Trophoblast cell (in vitro differentiated cells and primary cell): ENCODE results near the gene TUBA4A.
"Not testable (repeated sequence)": the region's sequence is repeated elsewhere in the genome, so short reads cannot be mapped to it uniquely, and the experiment has no call there.

ENCODE experiments used
- DNase-seq, 2 donors: peaks; one replicate each; pipeline ENCODE4 v3.0.0-alpha.2; 2016
- H2AFZ ChIP-seq: 2 replicates; pipeline ENCODE4 v1.6.1; 2013; ENCODE audit warnings: low read length, moderate library complexity, mild to moderate bottlenecking; ENCODE audit not compliant: insufficient read depth, poor library complexity
- H2AK5ac ChIP-seq: 2 replicates; pipeline ENCODE4 v1.6.1; 2013; ENCODE audit warnings: mild to moderate bottlenecking, low read length
- H2BK120ac ChIP-seq: 2 replicates; pipeline ENCODE4 v1.6.1; 2013; ENCODE audit warnings: low read length, mild to moderate bottlenecking, moderate library complexity; ENCODE audit not compliant: insufficient read depth, poor library complexity
- H2BK12ac ChIP-seq: 2 replicates; pipeline ENCODE4 v1.6.1; 2013; ENCODE audit warnings: mild to moderate bottlenecking, low read length, moderate library complexity
- H2BK5ac ChIP-seq: 2 replicates; pipeline ENCODE4 v1.6.1; 2013; ENCODE audit warnings: low read length, low read depth, moderate library complexity, mild to moderate bottlenecking; ENCODE audit not compliant: poor library complexity
- H3K14ac ChIP-seq: 2 replicates; pipeline ENCODE4 v1.6.1; 2013; ENCODE audit warnings: mild to moderate bottlenecking, low read length
- H3K18ac ChIP-seq: 2 replicates; pipeline ENCODE4 v1.6.1; 2013; ENCODE audit warnings: mild to moderate bottlenecking, low read length
- H3K23ac ChIP-seq: 2 replicates; pipeline ENCODE4 v1.6.1; 2013; ENCODE audit warnings: low read length
- H3K27ac ChIP-seq: 2 replicates; pipeline ENCODE4 v1.5.1; 2013; ENCODE audit warnings: low read depth, mild to moderate bottlenecking, inconsistent platforms, low read length, moderate library complexity
- H3K27me3 ChIP-seq: 2 replicates; pipeline ENCODE4 v1.6.1; 2013; ENCODE audit warnings: inconsistent platforms, mild to moderate bottlenecking, low read length, moderate library complexity; ENCODE audit not compliant: insufficient read depth
- H3K36me3 ChIP-seq, 2 experiments: 1 replicate in 1 of 2; 2 replicates in 1 of 2; pipeline ENCODE4 v1.6.1; 2013; ENCODE audit warnings: low read length in 2 of 2, mild to moderate bottlenecking in 2 of 2, moderate library complexity in 1 of 2; ENCODE audit not compliant: insufficient read depth in 2 of 2, control insufficient read depth in 1 of 2
- H3K4ac ChIP-seq: 2 replicates; pipeline ENCODE4 v1.6.1; 2013; ENCODE audit warnings: low read depth, mild to moderate bottlenecking, low read length, moderate library complexity
- H3K4me1 ChIP-seq, 2 experiments: 1 replicate in 1 of 2; 2 replicates in 1 of 2; pipeline ENCODE4 v1.6.1; 2013; ENCODE audit warnings: low read length in 2 of 2, mild to moderate bottlenecking in 2 of 2, moderate library complexity in 1 of 2; ENCODE audit not compliant: insufficient read depth in 2 of 2, control insufficient read depth in 1 of 2
- H3K4me2 ChIP-seq: 2 replicates; pipeline ENCODE4 v1.6.1; 2013; ENCODE audit warnings: inconsistent platforms, mild to moderate bottlenecking, low read length, moderate library complexity
- H3K4me3 ChIP-seq: 2 replicates; pipeline ENCODE4 v1.5.1; 2013; ENCODE audit warnings: mild to moderate bottlenecking, low read depth, low read length, inconsistent platforms
- H3K79me1 ChIP-seq: one replicate; pipeline ENCODE4 v1.6.1; 2013; ENCODE audit warnings: low read length
- H3K79me2 ChIP-seq: 2 replicates; pipeline ENCODE4 v1.6.1; 2013; ENCODE audit warnings: low read length, mild to moderate bottlenecking; ENCODE audit not compliant: control insufficient read depth, insufficient read depth, poor library complexity
- H3K9ac ChIP-seq: 2 replicates; pipeline ENCODE4 v1.6.1; 2013; ENCODE audit warnings: mild to moderate bottlenecking, low read length
- H3K9me3 ChIP-seq: 2 replicates; pipeline ENCODE4 v1.6.1; 2013; ENCODE audit warnings: low read depth, mild to moderate bottlenecking, control low read depth, inconsistent platforms, low read length; ENCODE audit not compliant: insufficient read depth
- H4K12ac ChIP-seq: 2 replicates; pipeline ENCODE4 v1.6.1; 2013; ENCODE audit warnings: low read depth, mild to moderate bottlenecking, low read length, moderate library complexity
- H4K8ac ChIP-seq: 2 replicates; pipeline ENCODE4 v1.6.1; 2013; ENCODE audit warnings: low read depth, mild to moderate bottlenecking, low read length, moderate library complexity
- H4K91ac ChIP-seq: one replicate; pipeline ENCODE4 v1.6.1; 2013; ENCODE audit warnings: low read depth, mild to moderate bottlenecking, low read length, moderate library complexity
- WGBS: extraction: QIAGEN DNeasy Blood & Tissue Kit; methylation state at CpG from one replicate; pipeline ENCODE4 v1.1.7; 2013; ENCODE audit warnings: missing lambda C conversion rate; ENCODE audit not compliant: insufficient read length, insufficient coverage; ENCODE audit errors: extremely low coverage; 5-methylcytosine and 5-hydroxymethylcytosine counted together

Gene TUBA4A

DNA sequence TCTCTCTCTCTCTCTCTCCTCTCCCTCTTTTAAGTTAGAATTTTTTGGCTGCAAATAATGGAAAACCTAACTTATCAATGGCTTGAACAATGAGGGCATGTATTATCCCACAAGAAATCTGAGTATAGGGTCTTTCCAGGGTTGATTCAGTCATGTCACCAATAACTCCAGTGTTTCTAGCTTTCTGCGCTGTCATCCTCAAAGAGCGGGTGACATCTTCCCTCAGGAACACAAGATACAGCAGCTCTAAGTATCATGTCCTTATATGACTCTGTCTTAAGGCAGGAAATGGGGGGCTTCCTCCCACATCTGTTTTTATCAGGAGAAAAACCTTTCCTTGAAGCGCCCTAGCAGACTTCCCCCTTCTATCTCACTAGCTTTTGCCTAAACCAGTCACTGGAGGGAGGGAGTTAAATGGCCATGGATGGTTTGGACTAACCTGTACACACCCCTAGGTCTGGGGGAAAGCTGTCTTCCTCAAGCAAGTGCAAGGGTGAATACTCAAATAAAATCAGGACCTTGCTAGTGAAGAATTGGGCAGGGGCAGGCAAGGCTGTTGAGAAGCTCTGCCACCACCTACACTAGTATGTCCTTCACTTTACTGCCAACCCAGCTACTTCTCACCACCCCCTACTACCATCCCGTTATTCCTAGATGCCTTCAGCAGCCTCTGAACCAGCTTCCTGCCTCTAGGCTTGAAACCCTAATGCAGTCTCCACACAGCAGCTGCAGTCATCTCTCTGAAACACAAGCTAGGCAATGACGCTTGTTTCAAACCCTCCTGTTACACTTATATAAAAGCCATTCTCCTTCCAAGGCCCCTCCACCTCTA lies 7.5 kb upstream of the TUBA4A start:
- no peak for DNase-seq
- no peak overlapping the region for H3K27ac ChIP-seq
- H2AK5ac ChIP-seq: no peak overlapping the region
- no peak overlapping the region for H3K18ac ChIP-seq
- H4K91ac ChIP-seq: no peak overlapping the region
- no peaks in the 10 kb centered on the region for H3K79me1 ChIP-seq
- no peak overlapping the region for H3K4ac ChIP-seq
- no peak overlapping the region for H2BK5ac ChIP-seq
- no peak overlapping the region for H4K8ac ChIP-seq
- no peak overlapping the region for H2BK120ac ChIP-seq
- no peak overlapping the region for H3K4me2 ChIP-seq
- H4K12ac ChIP-seq: no peak overlapping the region
- no peak overlapping the region for H3K23ac ChIP-seq
- no peak overlapping the region for H3K9ac ChIP-seq
- H3K9me3 ChIP-seq: peaks cover 1% of the 10 kb centered on the region
- H3K4me3 ChIP-seq: no peak overlapping the region
- H2BK12ac ChIP-seq: no peak overlapping the region
- no peaks in the 10 kb centered on the region for H3K79me2 ChIP-seq
- no peaks in the 10 kb centered on the region for H3K4me1 ChIP-seq
- no peaks in the 10 kb centered on the region for H3K36me3 ChIP-seq
- no peak overlapping the region for H3K14ac ChIP-seq
- no peaks in the 10 kb centered on the region for H3K27me3 ChIP-seq
- no CpG with 5 or more reads among the region's 5 CpGs for WGBS
- no peak overlapping the region for H2AFZ ChIP-seq

GRCh38 chr2:219258942-219259341 lies 5.2 kb upstream of the TUBA4A start:
- not testable (repeated sequence) for H3K23ac ChIP-seq, H3K18ac ChIP-seq, H3K4me1 ChIP-seq, H3K14ac ChIP-seq, H3K36me3 ChIP-seq, DNase-seq, H2AFZ ChIP-seq, H2BK12ac ChIP-seq, H3K4ac ChIP-seq, H3K4me3 ChIP-seq, H3K27ac ChIP-seq, H4K12ac ChIP-seq, H2AK5ac ChIP-seq, H2BK5ac ChIP-seq, H3K4me2 ChIP-seq, H3K79me2 ChIP-seq, H3K9ac ChIP-seq, H4K8ac ChIP-seq, H3K79me1 ChIP-seq, H2BK120ac ChIP-seq, H3K9me3 ChIP-seq, H4K91ac ChIP-seq
- WGBS: no CpG with 5 or more reads among the region's 10 CpGs
- peaks cover 17% of the 10 kb centered on the region for H3K27me3 ChIP-seq

- H3K23ac ChIP-seq: no peak overlapping the region
- H3K79me2 ChIP-seq: no peaks in the 10 kb centered on the region
- no peak for DNase-seq
- no peak overlapping the region for H3K9ac ChIP-seq
- H3K4ac ChIP-seq: no peak overlapping the region
- H2BK120ac ChIP-seq: no peak overlapping the region
- peaks cover 44% of the 10 kb centered on the region for H3K27me3 ChIP-seq
- H3K18ac ChIP-seq: no peak overlapping the region
- no peak overlapping the region for H3K27ac ChIP-seq
- H3K9me3 ChIP-seq: peaks cover 10% of the 10 kb centered on the region
- no peak overlapping the region for H2AK5ac ChIP-seq
- no peak overlapping the region for H2AFZ ChIP-seq
- H3K36me3 ChIP-seq: no peaks in the 10 kb centered on the region
- H3K4me2 ChIP-seq: peak overlapping the region; percentile 53
- WGBS: no CpG with 5 or more reads among the region's 12 CpGs
- no peaks in the 10 kb centered on the region for H3K79me1 ChIP-seq
- H3K4me1 ChIP-seq: peaks cover 12 to 15% of the 10 kb centered on the region in 2 experiments
- H2BK12ac ChIP-seq: no peak overlapping the region
- no peak overlapping the region for H3K14ac ChIP-seq
- H4K12ac ChIP-seq: no peak overlapping the region
- no peak overlapping the region for H4K8ac ChIP-seq
- no peak overlapping the region for H4K91ac ChIP-seq
- H2BK5ac ChIP-seq: no peak overlapping the region
- no peak overlapping the region for H3K4me3 ChIP-seq
Observed at GRCh38 chr2:219254590-219255201, 978 bp upstream of the TUBA4A start.

GRCh38 chr2:219252900-219253752 lies 592 bp downstream of the TUBA4A start, which contains the start of gene TUBA4B:
Gene TUBA4B, plus strand, starts transcription at chr2:219253243. Its CDS starts 165 bp downstream, at chr2:219253408.
- peak within 1 kb of the TSS; percentile 44 for H3K23ac ChIP-seq
- H3K27ac ChIP-seq: no peak within 1 kb of the TSS
- DNase-seq: no peak
- H2BK120ac ChIP-seq: no peak within 1 kb of the TSS
- no peak within 1 kb of the TSS for H3K18ac ChIP-seq
- H3K79me1 ChIP-seq: no peaks in the 10 kb centered on the region
- no peak within 1 kb of the TSS for H2BK12ac ChIP-seq
- H4K12ac ChIP-seq: no peak within 1 kb of the TSS
- H4K8ac ChIP-seq: no peak within 1 kb of the TSS
- H3K4me2 ChIP-seq: peak within 1 kb of the TSS; percentile 53
- no peak within 1 kb of the TSS for H3K9ac ChIP-seq
- no peaks in the 10 kb centered on the region for H3K79me2 ChIP-seq
- H3K36me3 ChIP-seq: peaks cover under 1 to 4% of the 10 kb centered on the region in 2 experiments
- no peak within 1 kb of the TSS for H2BK5ac ChIP-seq
- H3K4me3 ChIP-seq: peak within 1 kb of the TSS; percentile 6
- H3K9me3 ChIP-seq: peaks cover 10% of the 10 kb centered on the region
- H2AK5ac ChIP-seq: no peak within 1 kb of the TSS
- H3K4ac ChIP-seq: no peak within 1 kb of the TSS
- no CpG with 5 or more reads among the region's 49 CpGs for WGBS
- H3K27me3 ChIP-seq: peaks cover 44% of the 10 kb centered on the region
- peaks cover 18 to 26% of the 10 kb centered on the region in 2 experiments for H3K4me1 ChIP-seq
- H3K14ac ChIP-seq: no peak within 1 kb of the TSS
- H4K91ac ChIP-seq: no peak within 1 kb of the TSS
- H2AFZ ChIP-seq: peak within 1 kb of the TSS; percentile 24
